Stromal cell of bone marrow (primary cell): ENCODE measurements around the gene GABRR3.

Experiments
- DNase-seq: peaks from one replicate; pipeline ENCODE4 v3.0.0-alpha.2; 2012; ENCODE audit warnings: low read depth

GABRR3 gene

DNA sequence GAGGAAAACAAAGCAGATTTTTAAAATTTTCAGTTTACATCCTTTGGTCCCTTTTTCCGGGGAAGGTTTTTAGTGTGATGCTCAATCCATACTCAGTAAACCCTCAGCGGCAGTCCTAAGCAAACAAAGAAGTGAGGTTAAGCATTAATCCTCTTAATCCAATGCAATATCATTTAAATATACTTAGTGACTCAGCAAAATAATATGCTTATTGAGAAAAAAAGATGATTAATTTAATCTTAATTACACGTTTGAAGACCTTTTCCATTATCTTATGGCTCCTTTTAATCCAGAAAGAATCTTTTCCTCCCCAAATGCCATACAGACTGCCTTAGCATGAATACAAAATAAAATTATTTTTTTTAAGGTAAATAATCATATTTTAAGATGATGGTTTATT lies at the start of gene GABRR3:
Gene GABRR3 (minus strand): TSS at position 108 of the 400 bp plus-strand sequence. CDS start 328 bp downstream, outside the sequence.
- DNase-seq, result no peak

GRCh38 chr3:98073486-98073885 lies 38.4 kb upstream of the GABRR3 start:
- DNase-seq, result no peak

GRCh38 chr3:98070840-98071239 lies 35.7 kb upstream of the GABRR3 start:
- no peak for DNase-seq

DNA sequence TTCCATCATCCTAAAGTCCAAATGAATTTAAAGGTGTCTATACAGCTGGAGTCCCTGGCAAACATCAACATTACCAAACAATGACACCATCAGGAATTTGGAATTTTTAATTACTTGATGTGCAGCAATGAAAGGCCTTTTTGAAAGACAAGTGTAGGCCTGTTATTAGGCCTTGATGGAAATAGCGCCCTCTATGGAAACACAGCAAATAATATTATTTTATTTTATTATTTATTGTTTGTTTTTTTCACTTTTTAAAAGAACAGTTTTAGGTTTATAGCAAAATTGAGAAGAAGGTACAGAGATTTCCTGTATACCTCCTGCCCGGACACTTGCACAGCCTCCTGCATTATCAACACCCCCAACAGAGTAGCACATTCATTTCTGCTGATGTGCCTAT lies 33.7 kb upstream of the GABRR3 start:
- no peak for DNase-seq

GRCh38 chr3:98058244-98058960 lies 23.3 kb upstream of the GABRR3 start:
- DNase-seq, result no peak

- no peak for DNase-seq
Measured at GRCh38 chr3:98057631-98058030, 22.5 kb upstream of the GABRR3 start.

GRCh38 chr3:98056035-98056434 lies 20.9 kb upstream of the GABRR3 start:
- DNase-seq, result no peak

- DNase-seq, result no peak
Measured at GRCh38 chr3:98049271-98049670, 14.2 kb upstream of the GABRR3 start.

GRCh38 chr3:98048586-98048985 lies 13.5 kb upstream of the GABRR3 start:
- DNase-seq, result no peak

DNA sequence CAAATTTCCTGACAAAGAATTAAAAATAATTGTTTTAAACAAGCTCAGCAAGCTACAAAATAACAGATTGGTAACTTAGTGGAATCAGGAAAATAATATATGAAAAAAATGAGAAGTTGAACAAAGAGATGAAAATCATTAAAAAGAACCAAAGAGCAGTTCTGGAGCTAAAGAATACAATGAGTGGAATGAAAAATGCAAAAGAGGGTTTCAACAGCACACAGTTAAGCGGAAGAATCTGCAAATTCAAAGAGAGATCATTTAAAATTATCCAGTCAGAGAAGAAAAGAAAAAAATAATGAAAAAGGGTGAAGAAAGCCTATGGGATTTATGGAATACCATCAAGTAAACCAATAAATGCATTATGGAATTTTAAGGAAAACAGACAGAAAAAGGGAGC lies 6.2 kb upstream of the GABRR3 start:
- DNase-seq, result no peak

DNA sequence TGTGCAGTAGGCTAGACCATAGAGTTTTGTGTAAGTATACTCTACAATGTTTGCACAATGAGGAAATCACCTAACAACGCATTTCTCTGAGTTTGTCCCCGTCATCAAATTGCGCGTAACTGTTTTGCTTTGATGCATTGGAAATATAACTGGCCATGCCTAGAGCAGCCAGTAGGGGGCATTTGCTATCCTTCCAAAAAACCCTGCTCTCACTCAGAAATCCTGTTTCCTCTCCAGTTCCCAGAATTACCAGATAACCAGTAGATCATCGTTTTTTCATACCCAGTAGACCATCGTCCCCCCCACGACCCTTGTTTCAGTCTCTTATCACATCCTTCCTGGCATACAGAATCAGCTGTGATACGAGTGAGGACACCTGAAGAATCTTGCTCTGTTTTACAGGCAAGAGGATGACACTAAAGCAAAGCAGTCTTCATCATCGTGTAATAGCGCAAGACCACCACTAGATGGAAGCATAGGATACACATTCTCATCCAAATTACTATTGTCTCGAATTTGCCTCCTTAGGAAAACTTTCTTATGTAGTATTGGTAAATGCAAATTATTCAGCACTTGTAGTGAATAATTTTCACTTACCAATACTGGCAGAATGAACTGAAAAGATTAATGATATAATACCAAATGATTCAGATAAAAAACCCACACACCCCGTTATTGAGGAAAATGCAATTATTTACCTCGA lies 4.4 kb upstream of the GABRR3 start:
- DNase-seq, result peak; percentile 69

DNA sequence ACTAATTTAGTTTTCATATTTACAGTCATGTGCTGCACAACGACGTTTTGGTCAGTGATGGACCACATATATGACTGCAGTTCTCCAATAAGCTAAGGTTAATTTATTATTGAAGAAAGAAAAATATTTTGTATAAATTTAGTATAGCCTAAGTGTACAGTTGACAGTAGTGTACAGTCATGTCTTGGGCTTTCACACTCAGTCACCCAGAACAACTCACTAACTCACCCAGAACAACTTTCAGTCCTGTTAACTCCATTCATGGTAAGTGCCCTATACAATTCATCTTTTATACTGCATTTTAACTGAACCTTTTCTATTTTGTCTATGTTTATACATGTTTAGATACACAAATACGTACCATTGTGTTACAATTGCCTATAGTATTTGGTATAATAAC lies 3.8 kb upstream of the GABRR3 start:
- DNase-seq, result no peak

DNA sequence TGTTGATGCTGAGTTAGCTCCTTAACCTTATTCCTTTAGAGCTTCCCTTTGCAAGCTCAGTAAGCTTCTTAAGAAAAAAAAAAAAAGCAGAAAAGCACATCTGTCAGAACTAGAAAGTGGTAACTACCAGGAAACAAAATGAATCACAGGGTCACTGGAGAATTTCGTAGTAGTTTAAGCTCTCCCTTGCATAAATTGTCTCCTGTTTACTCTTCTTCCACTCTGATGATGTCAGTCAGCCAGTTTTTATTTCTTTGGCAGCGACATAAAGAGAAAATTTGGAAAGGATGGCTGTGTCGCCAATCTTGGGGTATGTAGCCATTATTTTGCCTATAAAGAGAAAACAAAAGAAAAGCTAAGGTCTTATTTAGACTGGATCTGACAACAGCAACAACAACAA lies 3.2 kb upstream of the GABRR3 start:
- DNase-seq, result peak; percentile 56

DNA sequence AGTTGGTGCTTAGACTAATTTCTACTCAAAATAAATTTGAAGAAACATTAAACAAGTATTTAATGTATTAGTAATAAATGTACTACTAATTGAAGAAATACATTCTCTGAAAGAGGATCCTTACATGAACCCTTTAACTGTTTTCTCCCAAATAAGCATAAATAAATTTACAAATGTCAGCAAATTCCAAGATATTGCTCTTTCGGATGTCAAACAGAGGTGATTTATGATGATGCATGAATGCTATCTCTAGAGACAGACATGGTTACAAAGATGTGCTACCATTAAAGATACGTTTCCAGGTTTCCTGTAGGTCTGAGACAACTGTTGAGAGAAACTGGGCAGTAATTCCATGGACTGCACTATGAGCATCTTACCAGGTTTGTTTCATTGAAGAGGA lies 629 bp downstream of the GABRR3 start:
- DNase-seq, result no peak

DNA sequence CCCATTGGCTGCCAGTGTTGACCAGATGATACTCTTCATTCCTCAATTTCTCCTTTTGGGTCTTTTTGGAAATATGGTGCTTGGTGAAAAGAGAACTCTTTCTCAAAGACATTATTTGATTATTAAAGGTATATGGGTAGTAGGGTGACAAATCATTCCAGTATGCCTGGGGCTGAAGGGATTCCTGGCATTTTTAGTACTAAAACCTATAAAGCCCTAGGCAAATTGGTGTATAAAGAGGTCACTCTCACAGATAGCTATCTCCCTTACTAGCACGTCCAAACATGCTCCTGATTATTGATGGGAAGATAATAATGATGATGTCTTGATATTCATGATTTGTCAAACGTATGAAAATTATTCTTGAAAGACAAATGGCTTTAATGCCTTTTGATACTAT lies 1.1 kb downstream of the GABRR3 start:
- DNase-seq, result no peak

GRCh38 chr3:98032904-98033303 lies 2.2 kb downstream of the GABRR3 start:
- no peak for DNase-seq

GRCh38 chr3:98032265-98032664 lies 2.9 kb downstream of the GABRR3 start:
- no peak for DNase-seq

DNA sequence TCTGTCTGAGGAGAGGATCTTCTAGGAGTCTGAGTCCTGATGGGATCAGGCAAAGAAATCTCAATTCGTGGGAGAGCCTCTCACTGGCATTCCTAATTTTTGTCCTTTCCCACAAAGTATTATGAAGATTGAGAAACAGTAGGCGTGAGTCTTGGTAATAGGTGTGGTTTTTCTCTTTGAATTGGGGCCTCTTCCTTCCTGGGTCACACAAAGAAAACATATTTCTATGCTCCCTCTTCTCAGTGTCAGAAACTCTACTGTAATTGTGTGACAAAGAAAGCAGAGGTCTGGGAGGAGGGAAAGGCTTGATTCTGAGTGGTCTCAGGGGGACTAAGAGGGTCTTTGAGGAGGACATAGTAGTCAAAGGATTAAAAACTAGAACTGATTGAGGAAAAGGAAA lies 6.0 kb downstream of the GABRR3 start:
- no peak for DNase-seq

- no peak for DNase-seq
Measured at GRCh38 chr3:98027085-98027446, 8.0 kb downstream of the GABRR3 start.

GRCh38 chr3:98026425-98027084 lies 8.6 kb downstream of the GABRR3 start:
- no peak for DNase-seq

GRCh38 chr3:98025392-98025945 lies 9.6 kb downstream of the GABRR3 start:
- no peak for DNase-seq

DNA sequence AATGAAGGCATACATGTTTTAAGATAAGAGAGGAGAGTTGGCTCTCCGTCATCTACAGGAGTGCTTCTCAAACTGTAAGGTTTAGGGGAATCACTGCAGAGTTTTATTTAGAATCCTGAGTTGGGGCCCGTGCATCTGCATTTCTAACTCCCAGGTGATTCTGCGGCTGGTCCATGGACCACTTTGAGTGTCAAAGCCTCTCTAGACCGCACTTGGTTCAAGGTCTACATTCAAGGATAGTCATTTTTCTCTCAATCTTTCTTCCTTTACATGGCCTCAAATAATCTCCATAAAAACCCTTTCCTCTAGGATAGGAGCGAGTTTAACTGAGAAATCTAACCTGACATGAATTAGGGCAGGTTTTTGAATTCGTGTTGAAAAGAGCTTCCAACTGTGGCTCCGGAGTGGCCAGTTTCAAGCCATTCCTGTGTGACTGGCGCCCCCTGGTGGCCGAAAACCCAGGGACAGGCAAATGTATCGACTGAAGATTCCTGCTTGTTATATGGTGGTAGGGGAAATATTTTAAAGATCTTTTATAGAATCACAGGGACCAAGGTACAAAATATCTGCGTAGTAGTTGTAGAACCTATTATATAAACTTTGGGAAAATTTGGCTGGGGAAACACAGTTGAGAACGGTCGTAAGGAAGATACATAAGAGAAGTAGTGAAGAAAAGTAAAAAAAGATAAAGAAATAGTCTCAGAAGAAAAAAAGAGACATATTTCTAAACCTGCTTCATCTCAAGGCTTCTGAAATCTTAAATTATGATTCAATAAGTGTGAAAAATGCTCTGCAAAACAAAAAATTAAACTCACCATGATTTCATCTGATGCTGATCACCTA lies 11.9 kb downstream of the GABRR3 start:
- DNase-seq, result peak; percentile 50
